HL-60/S4 (cell line): ENCODE data around the gene ZBED3.

Experiments
- in situ Hi-C: fragments of 300-500 bp; cut with MboI; formaldehyde crosslinking; loops from 2 replicates; pipeline ENCODE4 v1.14.3; 2022; ENCODE audit warnings: low sequenced_read_pairs

Gene ZBED3

DNA sequence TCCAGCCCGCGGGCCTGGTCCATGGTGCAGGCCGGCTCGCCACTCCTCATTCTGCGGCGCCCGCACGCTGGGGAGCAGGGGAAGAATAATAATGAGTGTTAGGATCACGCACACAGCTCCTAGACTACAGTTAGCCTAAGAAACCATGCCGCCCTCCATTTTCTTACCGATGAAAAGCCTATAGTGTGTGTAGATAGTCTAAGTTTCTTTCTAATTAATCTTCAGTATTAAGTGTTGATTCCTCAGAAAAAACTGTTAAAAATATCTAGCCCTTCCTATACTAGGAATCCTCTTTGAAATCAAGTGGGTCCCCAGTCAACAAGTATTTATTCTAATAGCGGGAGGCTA is 9.3 kb downstream of the ZBED3 start:
- in situ Hi-C loops, result no loop called here

DNA sequence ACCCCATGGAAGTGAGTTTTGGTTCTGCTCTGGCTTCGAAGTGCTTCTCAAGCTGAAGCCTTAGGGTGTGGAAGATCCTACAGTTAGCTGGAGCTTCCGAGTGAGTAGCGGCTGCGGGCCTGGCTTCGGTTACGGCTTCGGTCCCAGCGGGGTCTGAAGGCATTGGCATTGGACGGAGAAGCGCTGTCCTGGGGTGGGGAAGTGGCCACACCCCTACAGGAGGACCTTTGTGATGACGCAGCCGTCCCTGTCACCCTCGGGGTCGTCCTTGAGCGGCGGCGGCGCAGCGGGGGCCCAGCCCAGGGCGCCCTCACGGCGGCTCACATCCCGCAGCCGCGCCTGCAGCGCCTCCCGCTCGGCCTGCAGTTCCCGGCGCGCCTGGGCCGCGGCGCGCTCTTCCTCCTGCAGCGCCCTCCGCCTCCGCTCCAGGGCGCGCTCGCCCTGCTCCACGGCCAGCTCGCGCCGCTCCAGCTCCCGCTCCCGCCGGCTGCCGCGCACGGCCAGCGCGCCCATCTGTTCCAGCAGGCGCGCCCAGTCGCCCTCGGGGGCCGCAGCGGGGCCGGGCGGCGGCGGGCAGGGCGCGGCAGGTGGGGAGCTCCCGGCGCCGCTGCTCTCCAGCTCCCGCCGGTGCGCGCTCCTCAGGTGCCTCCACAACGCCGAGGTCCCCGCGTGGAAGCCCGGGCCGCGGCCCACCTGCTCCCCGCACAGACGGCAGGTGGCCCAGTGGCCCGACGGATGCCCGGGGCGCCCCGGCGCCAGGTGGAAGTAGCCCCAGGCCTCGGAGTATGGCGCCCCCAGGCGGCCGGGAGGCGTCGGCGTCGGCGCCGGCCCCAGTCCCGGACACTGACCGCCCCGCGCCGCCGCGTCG is 9.9 kb downstream of the ZBED3 start:
- in situ Hi-C loops, result no loop called here

DNA sequence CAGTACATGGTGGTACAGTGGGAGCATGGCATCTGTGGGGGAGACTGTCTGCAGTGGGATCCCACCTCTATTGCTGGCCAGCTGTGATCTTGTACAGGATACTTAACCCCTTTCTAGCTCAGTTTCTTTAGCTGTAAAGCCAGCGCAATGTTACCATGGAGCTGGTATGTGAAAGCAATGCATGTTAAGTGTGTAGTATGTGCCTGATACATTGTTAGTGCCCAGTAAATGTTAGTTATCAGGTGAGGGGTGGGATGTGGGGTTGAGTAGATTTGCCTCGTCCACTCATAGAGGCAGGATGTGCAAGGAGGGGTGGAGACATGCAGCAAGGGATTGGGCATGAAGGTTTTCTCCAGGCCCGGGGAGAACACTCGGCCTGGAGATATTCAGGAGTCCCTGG is 12.3 kb downstream of the ZBED3 start:
- in situ Hi-C loops, result no loop called here

- in situ Hi-C loops, result no loop called here
These were observed 13.4 kb downstream of the ZBED3 start for GRCh38 chr5:77073667-77074066.

DNA sequence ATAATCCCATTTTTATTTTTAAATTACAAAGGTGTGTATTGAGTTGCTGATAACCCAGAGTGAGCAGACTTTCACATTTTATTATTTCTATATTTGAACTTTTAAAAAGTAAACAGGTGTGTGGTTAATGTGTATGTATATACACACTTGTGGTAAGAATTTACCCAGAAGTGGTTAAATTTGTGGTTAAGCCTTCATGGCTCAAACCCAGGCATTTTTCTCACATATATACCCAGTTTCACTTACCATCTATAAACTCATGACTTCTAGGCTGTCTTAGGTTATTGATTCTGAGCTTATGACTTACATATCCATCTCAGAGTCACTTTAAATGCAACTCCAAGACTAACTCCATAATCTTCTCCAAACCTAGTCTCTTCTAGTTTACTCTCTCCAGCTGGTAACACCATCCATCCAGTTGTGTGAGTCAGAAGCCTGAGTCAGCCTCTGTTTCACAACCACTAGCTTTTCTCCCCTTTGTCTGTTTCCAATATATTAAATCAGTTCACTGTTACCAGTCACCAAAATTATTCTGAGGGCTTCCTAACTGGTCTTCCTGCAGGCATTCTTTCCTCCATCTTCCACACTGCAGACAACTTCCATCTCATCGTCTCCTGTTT is 20.2 kb downstream of the ZBED3 start:
- in situ Hi-C loops, result no loop called here

GRCh38 chr5:77066184-77066583 is 20.9 kb downstream of the ZBED3 start:
- in situ Hi-C loops, result no loop called here

- in situ Hi-C loops, result no loop called here
These were observed 21.8 kb downstream of the ZBED3 start for GRCh38 chr5:77065256-77065655.

DNA sequence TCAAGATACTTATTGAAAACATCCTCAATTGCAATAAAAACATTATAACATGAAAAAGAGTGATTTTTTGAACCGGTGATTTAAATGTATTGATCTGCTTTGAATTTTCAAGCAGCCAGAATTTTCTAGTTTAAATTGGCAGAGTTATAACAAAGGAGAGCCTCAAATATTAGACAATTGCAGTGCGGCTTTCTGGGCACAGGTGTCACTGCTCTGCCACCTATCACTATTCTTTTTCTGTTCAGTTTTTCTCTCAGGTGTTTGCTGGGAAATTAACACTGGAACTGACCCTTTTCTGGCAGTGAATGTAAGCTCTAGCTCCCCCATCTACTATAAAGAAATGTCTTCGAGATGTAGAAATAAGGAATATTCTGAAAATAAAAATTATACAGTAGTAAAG is 23.0 kb downstream of the ZBED3 start:
- in situ Hi-C loops, result no loop called here

- in situ Hi-C loops, result no loop called here
These were observed 40.5 kb downstream of the ZBED3 start for GRCh38 chr5:77046416-77047073.

GRCh38 chr5:77035950-77036349 is 51.1 kb downstream of the ZBED3 start:
- in situ Hi-C loops, result no loop called here

- in situ Hi-C loops, result no loop called here
These were observed 53.7 kb downstream of the ZBED3 start for GRCh38 chr5:77033338-77033737.

- in situ Hi-C loops, result no loop called here
These were observed 54.5 kb downstream of the ZBED3 start for GRCh38 chr5:77032635-77033034.

GRCh38 chr5:77031891-77032290 is 55.2 kb downstream of the ZBED3 start:
- in situ Hi-C loops, result no loop called here

GRCh38 chr5:77030097-77031071 is 56.7 kb downstream of the ZBED3 start, which contains the start of gene AGGF1:
AGGF1 (plus strand) TSS chr5:77030404; CDS start chr5:77030767, 363 bp downstream.
- in situ Hi-C loops, result no loop called here

DNA sequence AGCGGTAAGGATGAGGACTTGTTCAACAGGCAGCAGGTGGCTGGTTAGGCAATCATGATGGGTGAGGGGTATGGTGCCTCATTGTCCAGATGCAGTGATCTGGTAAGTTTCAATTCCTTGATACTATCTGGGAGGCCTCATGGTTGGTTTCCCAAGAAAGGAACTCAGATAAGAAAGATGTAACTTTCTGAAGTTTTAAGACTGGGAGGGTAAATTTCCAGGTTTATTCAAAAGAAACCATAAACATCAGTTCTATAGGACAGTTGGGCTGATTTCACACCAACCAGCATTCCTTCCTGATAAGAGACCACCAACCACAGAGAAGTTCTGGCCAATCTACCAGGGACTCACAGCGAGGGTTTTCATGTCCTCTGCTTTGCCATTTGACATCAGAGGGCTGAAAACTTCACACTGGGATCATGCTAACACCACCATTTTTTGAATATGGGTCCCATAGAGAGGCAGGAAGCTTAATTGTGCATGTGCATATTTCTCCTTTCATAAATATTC is 57.7 kb downstream of the ZBED3 start:
- in situ Hi-C loops, result no loop called here

GRCh38 chr5:77028631-77029375 is 58.3 kb downstream of the ZBED3 start:
- in situ Hi-C loops, result no loop called here

- in situ Hi-C loops, result no loop called here
These were observed 62.6 kb downstream of the ZBED3 start for GRCh38 chr5:77024490-77024889.

DNA sequence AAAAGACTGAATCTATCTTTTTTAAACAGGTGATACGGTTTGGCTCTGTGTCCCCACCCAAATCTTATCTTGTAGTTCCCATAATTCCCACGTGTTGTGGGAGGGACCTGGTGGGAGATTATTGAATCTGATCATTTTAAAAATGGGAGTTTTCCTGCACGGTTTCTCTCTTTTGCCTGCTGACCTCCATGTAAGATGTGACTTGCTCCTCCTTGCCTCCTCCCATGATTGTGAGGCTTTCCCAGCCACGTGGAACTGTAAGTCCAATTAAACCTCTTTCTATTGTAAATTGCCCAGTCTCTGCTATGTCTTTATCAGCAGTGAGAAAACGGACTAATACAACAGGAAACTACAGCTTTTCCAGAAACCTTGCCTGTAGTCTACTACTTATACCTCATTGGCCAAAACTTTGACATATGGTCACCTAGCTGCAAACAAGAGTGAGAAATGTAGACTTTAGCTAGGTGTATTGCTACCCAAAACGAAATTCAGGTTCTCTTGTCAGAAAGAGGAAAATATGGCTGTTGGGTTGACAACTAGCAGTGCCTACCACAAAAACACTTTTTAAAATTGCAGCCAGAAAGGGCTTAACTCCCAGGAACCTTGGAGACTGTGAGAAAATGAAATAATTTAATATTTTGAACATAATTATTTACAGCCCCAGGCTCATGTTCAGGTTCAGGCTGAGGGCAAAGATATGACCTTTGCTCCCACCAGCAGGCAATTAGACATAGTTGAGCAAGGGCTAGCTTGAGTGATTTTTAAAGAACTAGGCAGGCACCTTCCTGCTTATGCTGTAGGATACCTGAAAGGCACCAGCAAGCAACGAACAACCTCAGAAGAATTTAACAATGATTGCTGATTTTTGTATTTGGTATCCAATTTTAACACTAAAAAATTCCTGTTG is 64.3 kb downstream of the ZBED3 start:
- in situ Hi-C loops, result no loop called here
